IMR-90 (cell line): Measurements from ENCODE around the gene RWDD1. TPM values are rescaled to one million over a fixed set of nuclear protein-coding genes. Genes with fewer than 3 reads are reported as not detected.

ENCODE experiments used
- ATAC-seq: fragments of 200-7000 bp; cut with Tn5 transposase; 2 replicates; pipeline ENCODE4 v1.9.1; 2020; ENCODE audit warnings: low read depth, mild to moderate bottlenecking, moderate library complexity
- BruUV-seq: library from RNA; stranded (reverse); fragments of 400-500 nt; replicated peaks from 2 replicates; lab custom pipeline; 2021; lab: Mats Ljungman, UMichigan
- CTCF ChIA-PET: fragments of 300-600 bp; formaldehyde crosslinking; extraction: SDS; loops from one replicate; lab custom pipeline; 2021; ENCODE audit warnings: antibody characterized with exemption; lab: Yijun Ruan, JAX
- POLR2A ChIA-PET: fragments of 300-600 bp; sonication (Branson Sonifier 250); formaldehyde crosslinking; loops from one replicate; lab custom pipeline; 2022; ENCODE audit warnings: antibody characterized with exemption; ENCODE audit not compliant: unreplicated experiment; lab: Charles Lee
- DNase-seq: peaks from one replicate; pipeline ENCODE4 v3.0.0; 2013
- H2AFZ ChIP-seq: replicated peaks from 2 replicates; pipeline ENCODE3; 2013; ENCODE audit warnings: low read length, mild to moderate bottlenecking; ENCODE audit not compliant: poor library complexity
- H2AK5ac ChIP-seq: 2 replicates; pipeline ENCODE4 v1.6.1; 2013; ENCODE audit warnings: low read depth, low read length, inconsistent platforms
- H2AK9ac ChIP-seq: replicated peaks from 2 replicates; pipeline ENCODE3; 2013; ENCODE audit warnings: mild to moderate bottlenecking, low read depth, low read length, moderate library complexity; ENCODE audit not compliant: poor library complexity
- H2BK120ac ChIP-seq: 2 replicates; pipeline ENCODE4 v1.6.1; 2013; ENCODE audit warnings: low read depth, low read length, inconsistent platforms
- H2BK15ac ChIP-seq: 3 replicates; pipeline ENCODE4 v1.6.1; 2013; ENCODE audit warnings: low read depth, low read length, inconsistent platforms
- H2BK20ac ChIP-seq: 2 replicates; pipeline ENCODE4 v1.6.1; 2013; ENCODE audit warnings: low read depth, mild to moderate bottlenecking, inconsistent platforms, low read length, moderate library complexity
- H2BK5ac ChIP-seq: 2 replicates; pipeline ENCODE4 v1.6.1; 2013; ENCODE audit warnings: mild to moderate bottlenecking, low read depth, low read length, inconsistent platforms; ENCODE audit not compliant: poor library complexity, severe bottlenecking
- H3K14ac ChIP-seq: replicated peaks from 2 replicates; pipeline ENCODE4 v1.6.1; 2013; ENCODE audit warnings: low read depth, low read length, inconsistent platforms
- H3K18ac ChIP-seq: 2 replicates; pipeline ENCODE4 v1.6.1; 2013; ENCODE audit warnings: low read depth, low read length, control low read depth
- H3K23ac ChIP-seq: 2 replicates; pipeline ENCODE4 v1.6.1; 2013; ENCODE audit warnings: low read depth, low read length, inconsistent platforms
- H3K27ac ChIP-seq: 2 replicates; pipeline ENCODE4 v1.5.1; 2013; ENCODE audit warnings: mild to moderate bottlenecking, control low read depth, low read length; ENCODE audit not compliant: insufficient read depth
- H3K27me3 ChIP-seq: 2 replicates; pipeline ENCODE4 v1.6.1; 2013; ENCODE audit warnings: low read length; ENCODE audit not compliant: control insufficient read depth, insufficient read depth
- H3K36me3 ChIP-seq: 2 replicates; pipeline ENCODE4 v1.6.1; 2013; ENCODE audit warnings: low read length, mixed read lengths; ENCODE audit not compliant: control insufficient read depth, insufficient read depth
- H3K4ac ChIP-seq: 2 replicates; pipeline ENCODE4 v1.6.1; 2013; ENCODE audit warnings: low read depth, low read length, inconsistent platforms
- H3K4me1 ChIP-seq: 2 replicates; pipeline ENCODE4 v1.6.1; 2013; ENCODE audit warnings: low read length, mixed read lengths; ENCODE audit not compliant: control insufficient read depth, insufficient read depth
- H3K4me2 ChIP-seq: 2 replicates; pipeline ENCODE4 v1.6.1; 2013; ENCODE audit warnings: low read depth, mild to moderate bottlenecking, control low read depth, low read length, moderate library complexity
- H3K4me3 ChIP-seq: 2 replicates; pipeline ENCODE4 v1.5.1; 2013; ENCODE audit warnings: low read depth, mild to moderate bottlenecking, control low read depth, low read length, moderate library complexity; ENCODE audit not compliant: insufficient read depth
- H3K56ac ChIP-seq: 2 replicates; pipeline ENCODE4 v1.6.1; 2013; ENCODE audit warnings: low read length, inconsistent platforms; ENCODE audit not compliant: insufficient read depth; ENCODE audit errors: extremely low read depth
- H3K79me1 ChIP-seq, 2 experiments: 2 replicates each; pipeline ENCODE4 v1.6.1; 2013; ENCODE audit warnings: low read length in 2 of 2, inconsistent platforms in 1 of 2, low read depth in 1 of 2
- H3K9ac ChIP-seq: 2 replicates; pipeline ENCODE4 v1.6.1; 2013; ENCODE audit warnings: low read depth, low read length, control low read depth
- H3K9me1 ChIP-seq: 2 replicates; pipeline ENCODE4 v1.6.1; 2013; ENCODE audit warnings: low read length, inconsistent platforms; ENCODE audit not compliant: insufficient read depth
- H3K9me3 ChIP-seq: 2 replicates; pipeline ENCODE4 v1.6.1; 2013; ENCODE audit warnings: low read length; ENCODE audit not compliant: control insufficient read depth, insufficient read depth
- H4K20me1 ChIP-seq: 2 replicates; pipeline ENCODE4 v1.6.1; 2013; ENCODE audit warnings: low read length, inconsistent platforms; ENCODE audit not compliant: insufficient read depth
- H4K5ac ChIP-seq: 2 replicates; pipeline ENCODE4 v1.6.1; 2013; ENCODE audit warnings: mild to moderate bottlenecking, low read depth, low read length, control low read depth
- H4K8ac ChIP-seq, 2 experiments: 2 replicates each; pipeline ENCODE4 v1.6.1; 2013; ENCODE audit warnings: low read depth in 2 of 2, low read length in 2 of 2, control low read depth in 1 of 2, inconsistent platforms in 1 of 2
- H4K91ac ChIP-seq: 2 replicates; pipeline ENCODE4 v1.6.1; 2013; ENCODE audit warnings: low read depth, low read length, inconsistent platforms; ENCODE audit not compliant: insufficient read depth
- BHLHE40 ChIP-seq: fragments of 150-350 bp; IDR thresholded peaks from 2 replicates; pipeline ENCODE4 v1.6.1; 2016; ENCODE audit warnings: mild to moderate bottlenecking, low read depth, low read length
- CEBPB ChIP-seq: IDR thresholded peaks from 2 replicates; pipeline ENCODE4 v1.6.1; 2012; ENCODE audit warnings: low read depth, low read length, improper control_type of control experiment
- CHD1 ChIP-seq: IDR thresholded peaks from 2 replicates; pipeline ENCODE4 v1.6.1; 2012; ENCODE audit warnings: low read depth, low read length, improper control_type of control experiment
- FOS ChIP-seq: fragments of 150-350 bp; IDR thresholded peaks from 2 replicates; pipeline ENCODE4 v1.6.1; 2016; ENCODE audit warnings: low read depth, low read length
- MAFK ChIP-seq: IDR thresholded peaks from 2 replicates; pipeline ENCODE4 v1.6.1; 2012; ENCODE audit warnings: low read depth, low read length, improper control_type of control experiment
- MAZ ChIP-seq: IDR thresholded peaks from 2 replicates; pipeline ENCODE4 v1.6.1; 2012; ENCODE audit warnings: low read depth, mild to moderate bottlenecking, low read length, improper control_type of control experiment, moderate library complexity, borderline replicate concordance
- MXI1 ChIP-seq: IDR thresholded peaks from 2 replicates; pipeline ENCODE4 v1.6.1; 2012; ENCODE audit warnings: low read depth, mild to moderate bottlenecking, low read length, moderate library complexity, borderline replicate concordance
- NFE2L2 ChIP-seq: fragments of 150-350 bp; IDR thresholded peaks from 2 replicates; pipeline ENCODE4 v1.6.1; 2016; ENCODE audit warnings: low read depth, mild to moderate bottlenecking, low read length
- POLR2A ChIP-seq: IDR thresholded peaks from 2 replicates; pipeline ENCODE4 v1.6.1; 2012; ENCODE audit warnings: mild to moderate bottlenecking, low read depth, low read length
- RCOR1 ChIP-seq: IDR thresholded peaks from 2 replicates; pipeline ENCODE4 v1.6.1; 2012; ENCODE audit warnings: mild to moderate bottlenecking, low read length, improper control_type of control experiment; ENCODE audit not compliant: insufficient replicate concordance
- RFX5 ChIP-seq: IDR thresholded peaks from 2 replicates; pipeline ENCODE4 v1.8.0; 2012; ENCODE audit warnings: low read depth, mild to moderate bottlenecking, low read length, moderate library complexity
- SMC3 ChIP-seq: fragments of 150-350 bp; IDR thresholded peaks from 2 replicates; pipeline ENCODE4 v1.6.1; 2016; ENCODE audit warnings: low read depth, mild to moderate bottlenecking, antibody characterized with exemption, low read length, moderate library complexity
- USF2 ChIP-seq: fragments of 150-350 bp; IDR thresholded peaks from 2 replicates; pipeline ENCODE4 v1.6.1; 2017; ENCODE audit warnings: mild to moderate bottlenecking, antibody characterized with exemption, low read length, low read depth
- dilution Hi-C: fragments of 300-500 bp; cut with HindIII; formaldehyde crosslinking; loops from one replicate; pipeline ENCODE4 v1.14.3; 2018; ENCODE audit warnings: low sequenced_read_pairs; ENCODE audit not compliant: unreplicated experiment
- in situ Hi-C: fragments of 300-500 bp; cut with MboI; formaldehyde crosslinking; loops from 3 replicates; pipeline ENCODE4 v1.14.3; 2019; ENCODE audit warnings: low sequenced_read_pairs, inconsistent platforms, mixed read lengths
- intact Hi-C: fragments of 100-400 bp; cut with micrococcal nuclease; formaldehyde crosslinking; loops from 2 replicates; pipeline ENCODE4 v1.10.0; 2022
- polyA plus RNA-seq, 3 experiments: library from polyadenylated mRNA; depleted of rRNA; stranded (reverse); fragments of >200 nt; gene quantifications; 2 replicates each; pipeline ENCODE4 v1.2.3, GENCODE V29; 2012; ENCODE audit warnings: low replicate concordance in 1 of 3
- total RNA-seq: library from RNA; depleted of rRNA; stranded (reverse); fragments of >200 nt; gene quantifications from 2 replicates; pipeline ENCODE4 v1.2.3, GENCODE V29; 2012
- TF ChIP-seq, protein P1 (sequence below): conservative IDR thresholded peaks from 2 replicates; pipeline ENCODE4 v1.5.1; 2012; ENCODE audit warnings: mild to moderate bottlenecking, low read depth, low read length, improper control_type of control experiment
- TF ChIP-seq, protein P2 (sequence below): fragments of 150-350 bp; IDR thresholded peaks from 2 replicates; pipeline ENCODE4 v1.6.1; 2016; ENCODE audit warnings: low read depth, mild to moderate bottlenecking, low read length, moderate library complexity, borderline replicate concordance

Gene RWDD1
- total and polyA plus RNA-seq, 2 of the 4 experiments (the other 2 are of a cell fraction) = 23.6 to 92.8 TPM

GRCh38 chr6:116536216-116536621, 35.1 kb upstream of the RWDD1 start (continued):
- no peak for TF ChIP-seq MAZ

DNA sequence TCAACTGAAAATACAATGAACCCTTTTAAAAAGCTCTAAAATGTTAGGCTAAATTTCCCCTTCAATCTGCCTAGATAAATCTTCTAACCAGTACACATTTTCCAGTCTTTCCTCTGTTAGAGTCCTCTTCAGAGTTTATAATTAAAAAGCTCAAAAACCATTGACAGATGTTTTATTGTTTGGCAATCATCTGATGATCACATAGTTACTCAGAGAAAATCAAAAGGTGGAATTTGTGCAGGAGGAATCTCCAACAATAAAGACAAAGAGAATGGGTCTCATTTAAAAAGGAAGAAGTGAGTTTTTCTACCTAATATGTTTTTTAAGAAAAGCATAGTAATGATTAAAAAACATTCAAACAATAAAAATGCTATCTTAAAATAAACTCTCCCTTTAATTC, 28.9 kb upstream of the RWDD1 start:
- in situ Hi-C loops = no loop called here
- Histone ChIP-seq H3K56ac (no peak overlapping the region), H3K4me3 (no peak overlapping the region), H3K9me1 (no peaks in the 10 kb centered on the region), H3K4me1 (no peaks in the 10 kb centered on the region), H4K20me1 (no peaks in the 10 kb centered on the region), H2BK15ac (no peak overlapping the region), H3K9me3 (no peaks in the 10 kb centered on the region), H3K18ac (no peak overlapping the region), H3K9ac (no peak overlapping the region), H3K4me2 (no peak overlapping the region), H3K4ac (no peak overlapping the region), H3K27me3 (no peaks in the 10 kb centered on the region), H2AK9ac (no peak overlapping the region), H3K27ac (no peak overlapping the region), H3K14ac (no peak overlapping the region), H3K79me1 (no peaks in the 10 kb centered on the region), H2AK5ac (no peak overlapping the region), H2BK20ac (no peak overlapping the region), H3K36me3 (no peaks in the 10 kb centered on the region), H2BK120ac (no peak overlapping the region), H4K8ac (no peak overlapping the region), H2BK5ac (no peak overlapping the region), H4K5ac (no peak overlapping the region), H4K91ac (no peak overlapping the region), H2AFZ (no peak overlapping the region), H3K23ac (no peak overlapping the region)
- dilution Hi-C loops = no loop called here
- ChIA-PET POLR2A (no interaction called here), CTCF (interaction anchor here (0.8 to 1.9 kb wide), 3 partner anchors 11 to 255 kb away, joined by 4 to 9 read pairs (median 5); partner anchors contain the start of gene CALHM4)
- TF ChIP-seq POLR2A (no peak), MAFK (no peak), CHD1 (no peak), USF2 (no peak), FOS (no peak), BHLHE40 (no peak), MAZ (no peak), MXI1 (no peak), RFX5 (no peak), NFE2L2 (no peak), RCOR1 (no peak), CEBPB (no peak), SMC3 (no peak)
- TF ChIP-seq, protein P1, sequence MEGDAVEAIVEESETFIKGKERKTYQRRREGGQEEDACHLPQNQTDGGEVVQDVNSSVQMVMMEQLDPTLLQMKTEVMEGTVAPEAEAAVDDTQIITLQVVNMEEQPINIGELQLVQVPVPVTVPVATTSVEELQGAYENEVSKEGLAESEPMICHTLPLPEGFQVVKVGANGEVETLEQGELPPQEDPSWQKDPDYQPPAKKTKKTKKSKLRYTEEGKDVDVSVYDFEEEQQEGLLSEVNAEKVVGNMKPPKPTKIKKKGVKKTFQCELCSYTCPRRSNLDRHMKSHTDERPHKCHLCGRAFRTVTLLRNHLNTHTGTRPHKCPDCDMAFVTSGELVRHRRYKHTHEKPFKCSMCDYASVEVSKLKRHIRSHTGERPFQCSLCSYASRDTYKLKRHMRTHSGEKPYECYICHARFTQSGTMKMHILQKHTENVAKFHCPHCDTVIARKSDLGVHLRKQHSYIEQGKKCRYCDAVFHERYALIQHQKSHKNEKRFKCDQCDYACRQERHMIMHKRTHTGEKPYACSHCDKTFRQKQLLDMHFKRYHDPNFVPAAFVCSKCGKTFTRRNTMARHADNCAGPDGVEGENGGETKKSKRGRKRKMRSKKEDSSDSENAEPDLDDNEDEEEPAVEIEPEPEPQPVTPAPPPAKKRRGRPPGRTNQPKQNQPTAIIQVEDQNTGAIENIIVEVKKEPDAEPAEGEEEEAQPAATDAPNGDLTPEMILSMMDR = no peak
- TF ChIP-seq, protein P2, sequence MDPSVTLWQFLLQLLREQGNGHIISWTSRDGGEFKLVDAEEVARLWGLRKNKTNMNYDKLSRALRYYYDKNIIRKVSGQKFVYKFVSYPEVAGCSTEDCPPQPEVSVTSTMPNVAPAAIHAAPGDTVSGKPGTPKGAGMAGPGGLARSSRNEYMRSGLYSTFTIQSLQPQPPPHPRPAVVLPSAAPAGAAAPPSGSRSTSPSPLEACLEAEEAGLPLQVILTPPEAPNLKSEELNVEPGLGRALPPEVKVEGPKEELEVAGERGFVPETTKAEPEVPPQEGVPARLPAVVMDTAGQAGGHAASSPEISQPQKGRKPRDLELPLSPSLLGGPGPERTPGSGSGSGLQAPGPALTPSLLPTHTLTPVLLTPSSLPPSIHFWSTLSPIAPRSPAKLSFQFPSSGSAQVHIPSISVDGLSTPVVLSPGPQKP = no peak
- no TSS peak for BruUV-seq
- ATAC-seq (no peak), DNase-seq (no peak)
- intact Hi-C loops = no loop called here
